MV-4-11 (cell line): ENCODE measurements around the gene SERPINE1.
A peak's percentile ranks its signal among the peaks of the same experiment; 100 is the strongest.
"Not testable (repeated sequence)": the region's sequence is repeated elsewhere in the genome, so short reads cannot be mapped to it uniquely, and the experiment has no call there.

Experiments used
- DNase-seq: peaks from one replicate; lab custom pipeline; 2025; lab: John Stamatoyannopoulos, UW

Gene SERPINE1

GRCh38 chr7:101124376-101125056, 2.4 kb upstream of the SERPINE1 start:
- DNase-seq: peak; percentile 90

- DNase-seq: peak; percentile 39
These were observed 784 bp upstream of the SERPINE1 start for GRCh38 chr7:101125989-101126650.

- no peak for DNase-seq
These were observed 646 bp downstream of the SERPINE1 start for GRCh38 chr7:101127460-101128039.

- no peak for DNase-seq
These were observed 1.3 kb downstream of the SERPINE1 start for GRCh38 chr7:101128040-101128834.

GRCh38 chr7:101129603-101130117, 2.8 kb downstream of the SERPINE1 start:
- peak; percentile 50 for DNase-seq

- DNase-seq: not testable (repeated sequence)
These were observed 6.0 kb downstream of the SERPINE1 start for GRCh38 chr7:101132626-101133600.

GRCh38 chr7:101133621-101134398, 6.9 kb downstream of the SERPINE1 start:
- DNase-seq: no peak

- peak; percentile 22 for DNase-seq
These were observed 7.6 kb downstream of the SERPINE1 start for GRCh38 chr7:101134399-101134980.

GRCh38 chr7:101137651-101138212, 10.8 kb downstream of the SERPINE1 start:
- DNase-seq: no peak

- DNase-seq: peak; percentile 91
These were observed 11.4 kb downstream of the SERPINE1 start for GRCh38 chr7:101138213-101138870.

- DNase-seq: no peak
These were observed 13.4 kb downstream of the SERPINE1 start for GRCh38 chr7:101140339-101140699.

GRCh38 chr7:101140746-101141382, 14.0 kb downstream of the SERPINE1 start:
- no peak for DNase-seq

GRCh38 chr7:101151908-101152651, 25.2 kb downstream of the SERPINE1 start:
- DNase-seq: no peak

- DNase-seq: peak; percentile 87
These were observed 27.2 kb downstream of the SERPINE1 start, which contains the start of gene AP1S1 for GRCh38 chr7:101153969-101154692. AP1S1 (plus strand) TSS chr7:101154476; CDS start chr7:101154515, 39 bp downstream.

- DNase-seq: no peak
These were observed 27.8 kb downstream of the SERPINE1 start for GRCh38 chr7:101154693-101155102.

GRCh38 chr7:101155303-101155702, 28.4 kb downstream of the SERPINE1 start:
- no peak for DNase-seq

GRCh38 chr7:101156277-101156676, 29.4 kb downstream of the SERPINE1 start:
- DNase-seq: peak; percentile 40
